Effector memory CD4-positive, alpha-beta T cell (primary cell): ENCODE results near the gene LTBP2.

Experiments
- DNase-seq, 3 donors: peaks; one replicate each; pipeline ENCODE4 v3.0.0-alpha.2; 2020
- H3K27ac ChIP-seq: 2 replicates; pipeline ENCODE4 v1.7.0; 2013; ENCODE audit warnings: mild to moderate bottlenecking, low read length, moderate library complexity; ENCODE audit not compliant: insufficient read depth, poor library complexity, severe bottlenecking
- H3K27me3 ChIP-seq: replicated peaks from 2 replicates; pipeline ENCODE4 v1.7.0; 2013; ENCODE audit warnings: mild to moderate bottlenecking, low read length; ENCODE audit not compliant: insufficient read depth, control insufficient read depth, poor library complexity, severe bottlenecking
- H3K36me3 ChIP-seq: 2 replicates; pipeline ENCODE4 v1.7.0; 2013; ENCODE audit warnings: mild to moderate bottlenecking, low read length, moderate library complexity; ENCODE audit not compliant: control insufficient read depth, insufficient read depth
- H3K4me1 ChIP-seq: 2 replicates; pipeline ENCODE4 v1.7.0; 2013; ENCODE audit warnings: low read length, mild to moderate bottlenecking; ENCODE audit not compliant: control insufficient read depth, insufficient read depth, poor library complexity, severe bottlenecking
- H3K4me3 ChIP-seq: 2 replicates; pipeline ENCODE4 v1.7.0; 2013; ENCODE audit warnings: low read length, low read depth, mild to moderate bottlenecking; ENCODE audit not compliant: insufficient read depth, poor library complexity, severe bottlenecking
- H3K9me3 ChIP-seq: 2 replicates; pipeline ENCODE4 v1.7.0; 2013; ENCODE audit warnings: mild to moderate bottlenecking, low read length, moderate library complexity; ENCODE audit not compliant: control insufficient read depth

Gene LTBP2

GRCh38 chr14:74574706-74575105 lies 37.3 kb downstream of the LTBP2 start:
- Histone ChIP-seq H3K4me3 (no peak overlapping the region), H3K27me3 (no peaks in the 10 kb centered on the region), H3K4me1 (peaks cover 22% of the 10 kb centered on the region), H3K9me3 (no peaks in the 10 kb centered on the region), H3K36me3 (no peaks in the 10 kb centered on the region), H3K27ac (no peak overlapping the region)
- no peak for DNase-seq

GRCh38 chr14:74574090-74574433 lies 38.0 kb downstream of the LTBP2 start:
- Histone ChIP-seq H3K4me1 (peaks cover 22% of the 10 kb centered on the region), H3K27me3 (no peaks in the 10 kb centered on the region), H3K27ac (no peak overlapping the region), H3K9me3 (no peaks in the 10 kb centered on the region), H3K36me3 (no peaks in the 10 kb centered on the region), H3K4me3 (no peak overlapping the region)
- no peak for DNase-seq

- no peak for DNase-seq
- H3K36me3 ChIP-seq, result no peaks in the 10 kb centered on the region
- H3K27me3 ChIP-seq, result no peaks in the 10 kb centered on the region
- H3K4me1 ChIP-seq, result peaks cover 22% of the 10 kb centered on the region
- no peak overlapping the region for H3K27ac ChIP-seq
- H3K4me3 ChIP-seq, result no peak overlapping the region
- H3K9me3 ChIP-seq, result no peaks in the 10 kb centered on the region
These were observed 38.5 kb downstream of the LTBP2 start for GRCh38 chr14:74573421-74574089.

- H3K4me1 ChIP-seq, result peaks cover 22% of the 10 kb centered on the region
- no peak for DNase-seq
- H3K27ac ChIP-seq, result no peak overlapping the region
- H3K27me3 ChIP-seq, result no peaks in the 10 kb centered on the region
- no peak overlapping the region for H3K4me3 ChIP-seq
- H3K9me3 ChIP-seq, result no peaks in the 10 kb centered on the region
- H3K36me3 ChIP-seq, result no peaks in the 10 kb centered on the region
These were observed 39.2 kb downstream of the LTBP2 start for GRCh38 chr14:74572726-74573301.

- no peak overlapping the region for H3K27ac ChIP-seq
These were observed 39.9 kb downstream of the LTBP2 start for GRCh38 chr14:74571901-74572725.

GRCh38 chr14:74571441-74571841 lies 40.6 kb downstream of the LTBP2 start:
- H3K27ac ChIP-seq, result no peak overlapping the region
- H3K4me1 ChIP-seq, result peaks cover 22% of the 10 kb centered on the region
- H3K9me3 ChIP-seq, result no peaks in the 10 kb centered on the region
- no peak for DNase-seq
- H3K4me3 ChIP-seq, result no peak overlapping the region
- H3K27me3 ChIP-seq, result no peaks in the 10 kb centered on the region
- no peaks in the 10 kb centered on the region for H3K36me3 ChIP-seq

More at GRCh38 chr14:74571901-74572725, 39.9 kb downstream of the LTBP2 start:
- Histone ChIP-seq H3K4me3 (no peak overlapping the region), H3K36me3 (no peaks in the 10 kb centered on the region), H3K4me1 (peaks cover 22% of the 10 kb centered on the region), H3K9me3 (no peaks in the 10 kb centered on the region), H3K27me3 (no peaks in the 10 kb centered on the region)
- DNase-seq, result no peak

GRCh38 chr14:74570696-74571095 lies 41.3 kb downstream of the LTBP2 start:
- Histone ChIP-seq H3K9me3 (no peaks in the 10 kb centered on the region), H3K36me3 (no peaks in the 10 kb centered on the region), H3K4me1 (peaks cover 22% of the 10 kb centered on the region), H3K27ac (no peak overlapping the region), H3K4me3 (no peak overlapping the region), H3K27me3 (no peaks in the 10 kb centered on the region)
- DNase-seq, result no peak

GRCh38 chr14:74569806-74570591 lies 42.0 kb downstream of the LTBP2 start:
- DNase-seq, result no peak

GRCh38 chr14:74569387-74569786 lies 42.6 kb downstream of the LTBP2 start:
- Histone ChIP-seq H3K36me3 (no peaks in the 10 kb centered on the region), H3K27ac (no peak overlapping the region), H3K4me3 (no peak overlapping the region), H3K4me1 (peaks cover 18% of the 10 kb centered on the region), H3K9me3 (no peaks in the 10 kb centered on the region), H3K27me3 (no peaks in the 10 kb centered on the region)
- DNase-seq, result no peak

More at GRCh38 chr14:74569806-74570591, 42.0 kb downstream of the LTBP2 start:
- Histone ChIP-seq H3K36me3 (no peaks in the 10 kb centered on the region), H3K27me3 (no peaks in the 10 kb centered on the region), H3K4me3 (no peak overlapping the region), H3K27ac (no peak overlapping the region), H3K9me3 (no peaks in the 10 kb centered on the region), H3K4me1 (peaks cover 22% of the 10 kb centered on the region)
